Measurements from ENCODE around the gene SMAD4. TPM values are rescaled to one million over a fixed set of nuclear protein-coding genes. Genes with fewer than 3 reads are reported as not detected.
A peak's percentile ranks its signal among the peaks of the same experiment; 100 is the strongest.

The SMAD4 gene
- total and polyA plus RNA-seq, 4 donors = 9.3 to 65.3 (median 29.1) TPM

- H3K9ac ChIP-seq (ENCODE audit: low read depth in 1 of 2, low read length in 2 of 2) = peak overlapping the region; percentile 24 to 68
- 19% methylated on average over 5 of the region's 5 CpGs for WGBS
- peak overlapping the region in 1 of 3 donors; percentile 10 for H3K4me3 ChIP-seq (ENCODE audit: low read depth in 1 of 3, low read length in 3 of 3)
- no peak for TF ChIP-seq RXRA (IDR thresholded peaks at IDR 0.05)
- TF ChIP-seq FOXA2 (IDR thresholded peaks at IDR 0.05) = no peak
- TF ChIP-seq ATF3 (IDR thresholded peaks at IDR 0.05) = no peak
- no peak for TF ChIP-seq SP1 (IDR thresholded peaks at IDR 0.05)
- TF ChIP-seq HNF4A (conservative IDR thresholded peaks at IDR 0.05) = no peak
- no peak for TF ChIP-seq ZBTB33 (IDR thresholded peaks at IDR 0.05)
- no peak for TF ChIP-seq NR2F2 (IDR thresholded peaks at IDR 0.05)
- TF ChIP-seq JUND (IDR thresholded peaks at IDR 0.05) = no peak
- TF ChIP-seq HNF4G (IDR thresholded peaks at IDR 0.05) = no peak
- TF ChIP-seq FOXA1 (IDR thresholded peaks at IDR 0.05) = no peak
- TF ChIP-seq, protein P1, sequence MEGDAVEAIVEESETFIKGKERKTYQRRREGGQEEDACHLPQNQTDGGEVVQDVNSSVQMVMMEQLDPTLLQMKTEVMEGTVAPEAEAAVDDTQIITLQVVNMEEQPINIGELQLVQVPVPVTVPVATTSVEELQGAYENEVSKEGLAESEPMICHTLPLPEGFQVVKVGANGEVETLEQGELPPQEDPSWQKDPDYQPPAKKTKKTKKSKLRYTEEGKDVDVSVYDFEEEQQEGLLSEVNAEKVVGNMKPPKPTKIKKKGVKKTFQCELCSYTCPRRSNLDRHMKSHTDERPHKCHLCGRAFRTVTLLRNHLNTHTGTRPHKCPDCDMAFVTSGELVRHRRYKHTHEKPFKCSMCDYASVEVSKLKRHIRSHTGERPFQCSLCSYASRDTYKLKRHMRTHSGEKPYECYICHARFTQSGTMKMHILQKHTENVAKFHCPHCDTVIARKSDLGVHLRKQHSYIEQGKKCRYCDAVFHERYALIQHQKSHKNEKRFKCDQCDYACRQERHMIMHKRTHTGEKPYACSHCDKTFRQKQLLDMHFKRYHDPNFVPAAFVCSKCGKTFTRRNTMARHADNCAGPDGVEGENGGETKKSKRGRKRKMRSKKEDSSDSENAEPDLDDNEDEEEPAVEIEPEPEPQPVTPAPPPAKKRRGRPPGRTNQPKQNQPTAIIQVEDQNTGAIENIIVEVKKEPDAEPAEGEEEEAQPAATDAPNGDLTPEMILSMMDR (IDR thresholded peaks at IDR 0.05; ENCODE audit: low read depth, low read length, missing input control) = no peak
- no peak for TF ChIP-seq EGR1 (IDR thresholded peaks at IDR 0.05; ENCODE audit: low read depth in 2 of 2)
- TF ChIP-seq REST (IDR thresholded peaks at IDR 0.05) = no peak
- TF ChIP-seq MAX (IDR thresholded peaks at IDR 0.05) = no peak
- TF ChIP-seq TAF1 (conservative IDR thresholded peaks at IDR 0.05) = no peak
- no peak for TF ChIP-seq RAD21 (IDR thresholded peaks at IDR 0.05)
- no peak for TF ChIP-seq YY1 (IDR thresholded peaks at IDR 0.05)
- no peak for TF ChIP-seq GABPA (IDR thresholded peaks at IDR 0.05 in 1 of 2, conservative IDR thresholded peaks at IDR 0.05 in 1 of 2)
- H3K27me3 ChIP-seq (ENCODE audit: control insufficient read depth in 4 of 4, insufficient read depth in 4 of 4, low read length in 3 of 4) = no peaks in the 10 kb centered on the region
- DNase-seq (ENCODE audit: low spot score) = no peak
- no peaks in the 10 kb centered on the region for H3K9me3 ChIP-seq (ENCODE audit: control insufficient read depth in 4 of 4, low read length in 3 of 4)
- H3K36me3 ChIP-seq (ENCODE audit: control insufficient read depth in 4 of 4, insufficient read depth in 3 of 4, low read depth in 1 of 4, low read length in 3 of 4) = no peaks in the 10 kb centered on the region
- H3K27ac ChIP-seq (ENCODE audit: low read depth in 1 of 2, low read length in 2 of 2) = no peak overlapping the region
- H3K4me1 ChIP-seq (ENCODE audit: control insufficient read depth in 4 of 4, insufficient read depth in 4 of 4, low read length in 3 of 4) = peaks cover 8 to 58% (median 46%) of the 10 kb centered on the region in 4 donors
Measured at GRCh38 chr18:51032193-51032592, 2.2 kb downstream of the SMAD4 start.

Data from liver (tissue), 9 donors.